ENCODE measurements around the gene STPG3.

The STPG3 gene

GRCh38 chr9:137217276-137218211 is 33.5 kb upstream of the STPG3 start:
- ChIA-PET POLR2A (interaction anchor here (1.9 kb wide), 1 partner anchor 23 kb away, joined by 9 read pairs; the partner anchor contains the start of gene TUBB4B), CTCF (no interaction called here)
- no peak overlapping the region for H3K4me3 ChIP-seq (ENCODE audit: low read depth, low read length)
- no peak for DNase-seq (ENCODE audit: low read depth, low spot score)
- no peak for TF ChIP-seq CTCF (IDR thresholded peaks at IDR 0.05; ENCODE audit: insufficient read depth, low read length, missing control alignments)

- TF ChIP-seq CTCF (IDR thresholded peaks at IDR 0.05; ENCODE audit: insufficient read depth, low read length, missing control alignments) = no peak
- CTCF ChIA-PET = interaction anchor here (1.4 kb wide), 1 partner anchor 9 kb away, joined by 5 read pairs; the partner anchor contains the start of gene RNF224
- POLR2A ChIA-PET = no interaction called here
- no peak overlapping the region for H3K4me3 ChIP-seq (ENCODE audit: low read depth, low read length)
- DNase-seq (ENCODE audit: low read depth, low spot score) = no peak
Observed at GRCh38 chr9:137218212-137218753, 32.8 kb upstream of the STPG3 start.

- no peak overlapping the region for H3K4me3 ChIP-seq (ENCODE audit: low read depth, low read length)
- no peak for DNase-seq (ENCODE audit: low read depth, low spot score)
- ChIA-PET CTCF (interaction anchor here (1.0 to 1.4 kb wide), 2 partner anchors 9 to 18 kb away, joined by 4 to 5 read pairs; partner anchors contain the start of gene RNF224), POLR2A (no interaction called here)
- no peak for TF ChIP-seq CTCF (IDR thresholded peaks at IDR 0.05; ENCODE audit: insufficient read depth, low read length, missing control alignments)
Observed at GRCh38 chr9:137218754-137219271, 32.3 kb upstream of the STPG3 start.

GRCh38 chr9:137219757-137220316 is 31.2 kb upstream of the STPG3 start:
- H3K4me3 ChIP-seq (ENCODE audit: low read depth, low read length) = no peak overlapping the region
- POLR2A ChIA-PET = interaction anchor here (0.7 to 1.4 kb wide), 2 partner anchors 19 to 21 kb away, joined by 4 read pairs; partner anchors contain the start of gene TPRN
- DNase-seq (ENCODE audit: low read depth, low spot score) = no peak
- TF ChIP-seq CTCF (IDR thresholded peaks at IDR 0.05; ENCODE audit: insufficient read depth, low read length, missing control alignments) = no peak
- CTCF ChIA-PET = interaction anchor here (0.5 to 1.0 kb wide), 2 partner anchors 17 to 29 kb away, joined by 3 to 4 read pairs; no protein-coding TSS in a partner anchor

GRCh38 chr9:137220317-137221094 is 30.6 kb upstream of the STPG3 start:
- no peak overlapping the region for H3K4me3 ChIP-seq (ENCODE audit: low read depth, low read length)
- TF ChIP-seq CTCF (IDR thresholded peaks at IDR 0.05; ENCODE audit: insufficient read depth, low read length, missing control alignments) = no peak
- DNase-seq (ENCODE audit: low read depth, low spot score) = no peak
- ChIA-PET CTCF (interaction anchor here (0.7 to 3.8 kb wide), 4 partner anchors 16 to 191 kb away, joined by 3 to 14 read pairs (median 3); partner anchors contain the start of gene NPDC1), POLR2A (interaction anchor here (1.4 to 3.1 kb wide), 2 partner anchors 20 kb away, joined by 4 to 19 read pairs; partner anchors contain the start of genes TPRN and TUBB4B)
